GM12801 (cell line): Measurements from ENCODE around the gene DCC.

Experiments
- TF ChIP-seq, protein P1 (sequence below): IDR thresholded peaks from one replicate; pipeline ENCODE4 v1.5.1; 2011; ENCODE audit warnings: control low read depth; ENCODE audit not compliant: insufficient read length; ENCODE audit errors: extremely low read depth

Gene DCC

DNA sequence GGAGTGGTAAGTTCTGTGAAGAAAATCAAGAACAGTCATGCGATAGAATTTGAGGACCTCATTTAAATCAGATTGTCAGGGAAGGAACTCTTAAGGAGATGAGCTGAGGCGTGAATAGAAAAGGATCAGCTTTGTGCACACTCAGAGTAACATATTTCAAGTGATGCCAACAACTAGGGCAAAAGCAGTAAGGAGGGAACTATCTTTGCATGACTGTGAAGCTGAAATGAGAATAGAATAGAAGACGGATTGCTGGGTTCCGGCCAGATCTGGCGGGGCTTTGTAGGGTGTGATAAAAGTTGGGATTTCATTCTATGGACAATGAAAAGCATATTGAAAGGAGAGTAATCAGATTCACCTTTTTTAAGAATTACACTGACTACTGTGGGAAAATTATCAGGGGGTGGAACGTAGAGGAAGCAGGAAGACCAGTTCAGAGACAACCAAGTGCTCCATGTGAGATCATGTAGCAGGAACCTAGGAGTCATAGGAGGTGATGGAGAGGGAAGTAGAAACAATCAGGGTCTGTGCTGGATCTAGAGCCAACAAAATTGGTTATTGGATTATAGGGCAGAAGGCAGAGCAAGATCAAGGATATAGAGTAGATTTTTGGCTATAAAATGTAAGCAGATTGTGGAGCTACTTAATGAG, 884.3 kb downstream of the DCC start:
- TF ChIP-seq, protein P1, sequence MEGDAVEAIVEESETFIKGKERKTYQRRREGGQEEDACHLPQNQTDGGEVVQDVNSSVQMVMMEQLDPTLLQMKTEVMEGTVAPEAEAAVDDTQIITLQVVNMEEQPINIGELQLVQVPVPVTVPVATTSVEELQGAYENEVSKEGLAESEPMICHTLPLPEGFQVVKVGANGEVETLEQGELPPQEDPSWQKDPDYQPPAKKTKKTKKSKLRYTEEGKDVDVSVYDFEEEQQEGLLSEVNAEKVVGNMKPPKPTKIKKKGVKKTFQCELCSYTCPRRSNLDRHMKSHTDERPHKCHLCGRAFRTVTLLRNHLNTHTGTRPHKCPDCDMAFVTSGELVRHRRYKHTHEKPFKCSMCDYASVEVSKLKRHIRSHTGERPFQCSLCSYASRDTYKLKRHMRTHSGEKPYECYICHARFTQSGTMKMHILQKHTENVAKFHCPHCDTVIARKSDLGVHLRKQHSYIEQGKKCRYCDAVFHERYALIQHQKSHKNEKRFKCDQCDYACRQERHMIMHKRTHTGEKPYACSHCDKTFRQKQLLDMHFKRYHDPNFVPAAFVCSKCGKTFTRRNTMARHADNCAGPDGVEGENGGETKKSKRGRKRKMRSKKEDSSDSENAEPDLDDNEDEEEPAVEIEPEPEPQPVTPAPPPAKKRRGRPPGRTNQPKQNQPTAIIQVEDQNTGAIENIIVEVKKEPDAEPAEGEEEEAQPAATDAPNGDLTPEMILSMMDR = no peak

- TF ChIP-seq, protein P1 = no peak
Measured at GRCh38 chr18:53225567-53226325, 885.7 kb downstream of the DCC start.

- TF ChIP-seq, protein P1 = no peak
Measured at GRCh38 chr18:53234610-53235009, 894.6 kb downstream of the DCC start.

DNA sequence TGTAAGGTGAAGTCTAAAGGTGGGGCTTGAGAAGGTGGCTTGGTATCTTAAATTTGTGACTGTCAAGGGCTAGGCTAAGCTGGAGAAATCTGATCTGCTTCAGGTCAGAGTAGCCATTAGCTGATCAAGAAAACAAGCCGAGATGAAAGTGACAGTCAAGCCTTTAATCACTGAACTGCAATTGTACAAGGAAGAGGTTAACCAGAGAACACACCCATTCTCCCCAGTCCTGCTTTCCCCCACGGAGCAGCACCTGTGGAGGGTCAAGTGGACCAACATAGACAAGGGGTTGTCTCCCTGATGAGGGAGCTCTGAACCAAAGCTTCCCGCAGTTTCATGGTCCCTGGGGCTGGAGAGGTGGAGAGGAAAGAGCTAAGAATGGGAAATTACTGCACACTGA, 901.2 kb downstream of the DCC start:
- TF ChIP-seq, protein P1 = no peak

- TF ChIP-seq, protein P1 = no peak
Measured at GRCh38 chr18:53253789-53254188, 913.8 kb downstream of the DCC start.

DNA sequence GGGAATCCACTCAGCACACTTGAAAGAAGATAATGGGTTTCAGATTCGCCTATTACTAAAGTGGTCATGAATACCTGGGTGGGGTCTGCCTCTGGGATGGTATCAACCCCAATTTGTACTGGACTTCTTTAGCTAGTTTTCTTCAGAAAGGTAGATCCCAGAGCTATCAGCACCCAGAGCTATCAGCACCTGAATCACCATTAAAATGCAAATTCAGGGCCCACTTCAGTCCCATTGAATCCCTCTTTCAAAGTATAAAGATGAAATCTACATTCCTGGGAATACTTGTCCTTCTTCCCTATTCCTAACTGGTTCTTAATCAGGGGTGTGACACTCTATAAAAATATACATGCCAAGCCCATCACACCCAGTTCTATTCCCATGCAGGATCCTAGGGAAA, 914.3 kb downstream of the DCC start:
- TF ChIP-seq, protein P1 = no peak

DNA sequence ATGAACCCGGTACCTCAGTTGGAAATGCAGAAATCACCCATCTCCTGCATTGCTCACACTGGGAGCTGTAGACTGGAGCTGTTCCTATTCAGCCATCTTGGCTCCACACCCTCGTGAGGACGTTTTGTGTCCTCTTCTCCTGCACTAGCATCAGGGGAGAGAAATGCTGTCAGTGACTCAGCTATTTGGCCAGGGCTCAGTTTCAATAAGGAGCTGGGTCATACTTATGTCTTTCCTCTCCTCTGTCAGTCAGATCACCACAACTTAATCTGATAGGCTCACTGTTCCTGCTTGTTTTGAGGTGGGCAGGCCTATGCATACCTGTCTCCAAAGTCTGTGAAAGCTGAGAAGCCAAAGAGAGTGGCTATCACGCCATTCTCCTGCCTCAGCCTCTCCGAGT, 921.2 kb downstream of the DCC start:
- TF ChIP-seq, protein P1 = no peak
